T-cell (primary cell): ENCODE data around the gene AHNAK2. TPM values are rescaled to one million over a fixed set of nuclear protein-coding genes. Genes with fewer than 3 reads are reported as not detected.
"Not testable (repeated sequence)": the region's sequence is repeated elsewhere in the genome, so short reads cannot be mapped to it uniquely, and the experiment has no call there.

Experiments used
- ATAC-seq, 4 experiments: fragments of 200-7000 bp in 3 of 4; fragments of 150-1000 bp in 1 of 4; cut with Tn5 transposase; replicated peaks in 1 of 4; 1 replicate in 3 of 4; 2 replicates in 1 of 4; pipeline ENCODE4 v1.10.0; 2021; ENCODE audit warnings: moderate library complexity in 3 of 4, mild to moderate bottlenecking in 2 of 4, moderate number of reproducible peaks in 1 of 4
- CTCF ChIA-PET, 2 donors: fragments of 300-600 bp; sonication (Branson Sonifier 250); formaldehyde crosslinking; loops; one replicate each; lab custom pipeline; 2022; ENCODE audit warnings: antibody characterized with exemption in 2 of 2; lab: Charles Lee
- POLR2A ChIA-PET, 2 donors: fragments of 300-600 bp; sonication (Branson Sonifier 250); formaldehyde crosslinking; loops; one replicate each; lab custom pipeline; 2022; ENCODE audit warnings: antibody characterized with exemption in 2 of 2; lab: Charles Lee
- DNase-seq, 35 experiments: peaks; one replicate each; pipeline versions ENCODE4 v3.0.0 to v3.0.0-alpha.2; 2013 to 2023
- H3K27ac ChIP-seq: one replicate; pipeline ENCODE4 v1.5.1; 2013; ENCODE audit warnings: low read length
- H3K27me3 ChIP-seq, 2 experiments: replicated peaks in 1 of 2; 1 replicate in 1 of 2; 2 replicates in 1 of 2; pipeline versions ENCODE4 v1.6.1 to v1.7.0; 2013; ENCODE audit warnings: low read length in 1 of 2, mixed read lengths in 1 of 2; ENCODE audit not compliant: control insufficient read depth in 2 of 2, insufficient read depth in 2 of 2; ENCODE audit errors: extremely low read depth in 1 of 2
- H3K36me3 ChIP-seq, 2 donors: 1 replicate in 1 of 2; 2 replicates in 1 of 2; pipeline versions ENCODE4 v1.6.1 to v1.7.0; 2013; ENCODE audit warnings: low read length in 1 of 2; ENCODE audit not compliant: control insufficient read depth in 2 of 2, insufficient read depth in 1 of 2; ENCODE audit errors: extremely low read depth in 1 of 2
- H3K4me1 ChIP-seq, 2 experiments: 1 replicate in 1 of 2; 2 replicates in 1 of 2; pipeline versions ENCODE4 v1.6.1 to v1.7.0; 2013; ENCODE audit warnings: low read length in 2 of 2, mixed read lengths in 1 of 2; ENCODE audit not compliant: insufficient read depth in 2 of 2, control insufficient read depth in 1 of 2; ENCODE audit errors: extremely low read depth in 1 of 2
- H3K4me3 ChIP-seq, 2 donors: 1 replicate in 1 of 2; 2 replicates in 1 of 2; pipeline versions ENCODE4 v1.5.1 to v1.7.0; 2013; ENCODE audit warnings: mild to moderate bottlenecking in 2 of 2, low read length in 1 of 2, moderate library complexity in 1 of 2; ENCODE audit not compliant: control insufficient read depth in 1 of 2; ENCODE audit errors: extremely low read depth in 1 of 2
- H3K9me3 ChIP-seq: 2 replicates; pipeline ENCODE4 v1.7.0; 2013
- H3K27ac Mint-ChIP-seq, 2 donors: one replicate each; pipeline ENCODE4 v1.8.0; 2020 to 2021; ENCODE audit warnings: mild to moderate bottlenecking in 2 of 2, mixed read lengths in 2 of 2
- H3K27me3 Mint-ChIP-seq, 2 donors: one replicate each; pipeline ENCODE4 v1.8.0; 2021 to 2022; ENCODE audit warnings: mixed read lengths in 2 of 2
- H3K36me3 Mint-ChIP-seq: one replicate; pipeline ENCODE4 v1.8.0; 2021; ENCODE audit warnings: mixed read lengths
- H3K4me1 Mint-ChIP-seq, 3 donors: one replicate each; pipeline ENCODE4 v1.8.0; 2020 to 2022; ENCODE audit warnings: mixed read lengths in 3 of 3, mild to moderate bottlenecking in 1 of 3
- H3K4me3 Mint-ChIP-seq, 3 donors: one replicate each; pipeline ENCODE4 v1.8.0; 2020 to 2022; ENCODE audit warnings: mild to moderate bottlenecking in 3 of 3, mixed read lengths in 3 of 3, moderate library complexity in 3 of 3
- H3K9me3 Mint-ChIP-seq, 3 donors: one replicate each; pipeline ENCODE4 v1.8.0; 2020 to 2022; ENCODE audit warnings: mixed read lengths in 3 of 3
- WGBS: methylation state at CpG from one replicate; pipeline ENCODE4 v1.1.5; 2013; ENCODE audit warnings: missing lambda C conversion rate; ENCODE audit not compliant: insufficient coverage; 5-methylcytosine and 5-hydroxymethylcytosine counted together
- total RNA-seq, 35 experiments: library from RNA in 6 of 35; stranded (reverse) in 6 of 35; fragments of 120-200 nt in 1 of 35; gene quantifications; one replicate each; pipeline versions ENCODE4 v1.2.1 to v1.2.4 and lab custom pipeline; 2013 to 2026

The AHNAK2 gene
- total RNA-seq, 5 donors from 2014 or later (not counting 1 experiment from before 2014, with no cell fraction given) = 0.20 to 0.38 (median 0.22) TPM; not detected in 2

DNA sequence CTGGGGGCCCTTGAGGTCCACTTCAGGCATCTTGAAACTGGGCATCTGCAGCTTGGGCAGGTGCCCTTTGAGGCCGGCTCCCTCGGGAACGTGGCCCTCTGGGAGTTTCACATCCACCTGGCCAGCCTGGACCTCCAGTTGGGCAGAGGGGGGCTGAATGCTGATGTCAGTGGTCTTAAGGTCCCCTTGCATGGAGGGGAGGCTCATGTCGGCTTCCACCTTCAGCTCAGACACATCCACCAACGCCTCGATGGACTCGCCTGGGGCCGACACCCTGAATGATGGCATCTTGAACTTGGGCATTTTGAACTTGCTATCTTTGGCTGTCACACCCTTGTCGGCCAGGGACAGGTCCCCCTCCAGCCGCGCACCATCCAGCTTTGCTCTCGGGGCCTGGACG, 31.0 kb downstream of the AHNAK2 start:
- H3K4me1 Mint-ChIP-seq, H3K36me3 Mint-ChIP-seq, H3K27me3 ChIP-seq, H3K27ac ChIP-seq, H3K27ac Mint-ChIP-seq, H3K4me1 ChIP-seq, H3K4me3 Mint-ChIP-seq, H3K9me3 ChIP-seq, H3K4me3 ChIP-seq, CTCF ChIA-PET, H3K27me3 Mint-ChIP-seq, H3K36me3 ChIP-seq, H3K9me3 Mint-ChIP-seq, ATAC-seq, DNase-seq, POLR2A ChIA-PET: not testable (repeated sequence)
- 93% methylated on average over 9 of the region's 13 CpGs for whole genome bisulfite sequencing

DNA sequence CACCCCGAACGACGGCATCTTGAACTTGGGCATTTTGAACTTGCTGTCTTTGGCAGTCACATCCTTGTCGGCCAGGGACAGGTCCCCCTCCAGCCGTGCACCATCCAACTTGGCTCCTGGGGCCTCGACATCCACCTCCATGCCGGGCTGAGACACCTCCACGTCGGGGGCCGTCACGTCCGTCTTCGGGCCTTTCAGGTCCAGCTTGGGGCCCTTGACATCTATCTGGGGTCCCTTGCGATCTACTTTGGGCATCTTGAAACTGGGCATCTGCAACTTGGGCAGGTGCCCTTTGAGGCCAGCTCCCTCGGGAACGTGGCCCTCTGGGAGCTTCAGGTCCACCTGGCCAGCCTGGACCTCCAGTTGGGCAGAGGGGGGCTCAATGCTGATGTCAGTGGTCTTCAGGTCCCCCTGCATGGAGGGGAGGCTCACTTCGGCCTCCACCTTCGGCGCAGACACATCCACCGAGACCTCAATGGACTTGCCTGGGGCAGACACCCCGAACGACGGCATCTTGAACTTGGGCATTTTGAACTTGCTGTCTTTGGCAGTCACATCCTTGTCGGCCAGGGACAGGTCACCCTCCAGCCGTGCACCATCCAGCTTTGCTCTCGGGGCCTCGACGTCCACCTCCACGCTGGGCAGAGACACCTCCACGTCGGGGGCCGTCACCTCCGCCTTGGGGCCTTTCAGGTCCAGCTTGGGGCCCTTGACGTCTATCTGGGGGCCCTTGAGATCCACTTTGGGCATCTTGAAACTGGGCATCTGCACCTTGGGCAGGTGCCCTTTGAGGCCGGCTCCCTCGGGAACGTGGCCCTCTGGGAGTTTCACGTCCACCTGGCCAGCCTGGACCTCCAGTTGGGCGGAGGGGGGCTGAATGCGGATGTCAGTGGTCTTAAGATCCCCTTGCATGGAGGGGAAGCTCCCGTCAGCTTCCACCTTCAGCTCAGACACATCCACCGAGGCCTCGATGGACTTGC, 31.9 kb downstream of the AHNAK2 start:
- H3K36me3 Mint-ChIP-seq, H3K27me3 Mint-ChIP-seq, CTCF ChIA-PET, H3K9me3 Mint-ChIP-seq, DNase-seq, H3K4me3 Mint-ChIP-seq, H3K9me3 ChIP-seq, H3K4me1 ChIP-seq, POLR2A ChIA-PET, H3K4me3 ChIP-seq, H3K27ac ChIP-seq, ATAC-seq, H3K4me1 Mint-ChIP-seq, H3K27ac Mint-ChIP-seq, H3K36me3 ChIP-seq: not testable (repeated sequence)
- WGBS = 88% methylated on average over 18 of the region's 43 CpGs
- H3K27me3 ChIP-seq = peaks cover 0 to 14% of the 10 kb centered on the region in 2 experiments

DNA sequence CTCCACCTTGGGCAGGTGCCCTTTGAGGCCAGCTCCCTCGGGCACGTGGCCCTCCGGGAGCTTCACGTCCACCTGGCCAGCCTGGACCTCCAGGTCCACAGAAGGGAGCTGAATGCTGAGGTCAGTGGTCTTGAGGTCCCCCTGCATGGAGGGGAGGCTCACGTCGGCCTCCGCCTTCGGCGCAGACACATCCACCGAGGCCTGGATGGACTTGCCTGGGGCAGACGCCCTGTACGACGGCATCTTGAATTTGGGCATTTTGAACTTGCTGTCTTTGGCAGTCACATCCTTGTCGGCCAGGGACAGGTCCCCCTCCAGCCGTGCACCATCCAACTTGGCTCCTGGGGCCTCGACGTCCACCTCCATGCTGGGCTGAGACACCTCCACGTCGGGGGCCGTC, 32.9 kb downstream of the AHNAK2 start:
- ATAC-seq, H3K4me1 Mint-ChIP-seq, H3K36me3 ChIP-seq, H3K4me3 Mint-ChIP-seq, POLR2A ChIA-PET, H3K9me3 Mint-ChIP-seq, H3K4me1 ChIP-seq, DNase-seq, H3K27me3 Mint-ChIP-seq, H3K36me3 Mint-ChIP-seq, H3K9me3 ChIP-seq, H3K27ac Mint-ChIP-seq, CTCF ChIA-PET, H3K27ac ChIP-seq, H3K4me3 ChIP-seq: not testable (repeated sequence)
- 89% methylated on average over 18 of the region's 20 CpGs for WGBS
- H3K27me3 ChIP-seq = peaks cover 0 to 20% of the 10 kb centered on the region in 2 experiments

DNA sequence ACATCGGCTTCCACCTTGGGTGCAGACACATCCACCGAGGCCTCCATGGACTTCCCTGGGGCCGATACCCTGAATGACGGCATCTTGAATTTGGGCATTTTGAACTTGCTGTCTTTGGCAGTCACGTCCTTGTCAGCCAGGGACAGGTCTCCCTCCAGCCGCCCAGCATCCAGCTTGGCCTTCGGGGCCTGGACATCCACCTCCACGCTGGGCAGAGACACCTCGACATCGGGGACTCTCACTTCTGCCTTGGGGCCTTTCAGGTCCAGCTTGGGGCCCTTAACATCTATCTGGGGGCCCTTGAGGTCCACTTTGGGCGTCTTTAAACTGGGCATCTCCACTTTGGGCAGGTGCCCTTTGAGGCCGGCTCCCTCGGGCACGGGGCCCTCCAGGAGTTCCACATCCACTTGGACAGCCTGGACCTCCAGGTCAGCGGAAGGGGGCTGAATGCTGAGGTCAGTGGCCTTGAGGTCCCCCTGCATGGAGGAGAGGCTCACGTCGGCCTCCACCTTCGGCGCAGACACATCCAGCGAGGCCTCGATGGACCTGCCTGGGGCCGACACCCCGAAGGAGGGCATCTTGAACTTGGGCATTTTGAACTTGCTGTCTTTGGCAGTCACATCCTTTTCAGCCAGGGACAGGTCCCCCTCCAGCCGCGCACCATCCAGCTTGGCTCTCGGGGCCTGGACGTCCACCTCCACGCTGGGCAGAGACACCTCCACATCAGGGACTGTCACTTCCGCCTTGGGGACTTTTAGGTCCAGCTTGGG, 33.6 kb downstream of the AHNAK2 start:
- H3K4me1 Mint-ChIP-seq, H3K27ac ChIP-seq, H3K4me3 ChIP-seq, H3K9me3 ChIP-seq, H3K27me3 Mint-ChIP-seq, H3K27ac Mint-ChIP-seq, POLR2A ChIA-PET, H3K4me3 Mint-ChIP-seq, ATAC-seq, H3K36me3 Mint-ChIP-seq, H3K36me3 ChIP-seq, H3K9me3 Mint-ChIP-seq, CTCF ChIA-PET, H3K4me1 ChIP-seq: not testable (repeated sequence)
- DNase-seq = peak in 1 of 35 experiments; percentile 1
- 87% methylated on average over 19 of the region's 29 CpGs for WGBS
- peaks cover 0 to 25% of the 10 kb centered on the region in 2 experiments for H3K27me3 ChIP-seq

DNA sequence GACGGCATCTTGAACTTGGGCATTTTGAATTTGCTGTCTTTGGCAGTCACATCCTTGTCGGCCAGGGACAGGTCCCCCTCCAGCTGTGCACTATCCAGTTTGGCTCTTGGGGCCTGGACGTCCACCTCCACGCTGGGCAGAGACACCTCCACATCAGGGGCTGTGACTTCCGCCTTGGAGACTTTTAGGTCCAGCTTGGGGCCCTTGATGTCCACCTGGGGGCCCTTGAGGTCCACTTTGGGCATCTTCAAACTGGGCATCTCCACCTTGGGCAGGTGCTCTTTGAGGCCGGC, 34.2 kb downstream of the AHNAK2 start:
- CTCF ChIA-PET, POLR2A ChIA-PET, H3K4me3 ChIP-seq, H3K4me3 Mint-ChIP-seq, H3K36me3 ChIP-seq, H3K36me3 Mint-ChIP-seq, ATAC-seq, DNase-seq, H3K9me3 Mint-ChIP-seq, H3K27ac ChIP-seq, H3K4me1 Mint-ChIP-seq, H3K27me3 Mint-ChIP-seq, H3K4me1 ChIP-seq, H3K9me3 ChIP-seq, H3K27ac Mint-ChIP-seq: not testable (repeated sequence)
- peaks cover 0 to 29% of the 10 kb centered on the region in 2 experiments for H3K27me3 ChIP-seq
- 71% methylated on average over 5 of the region's 6 CpGs for WGBS

DNA sequence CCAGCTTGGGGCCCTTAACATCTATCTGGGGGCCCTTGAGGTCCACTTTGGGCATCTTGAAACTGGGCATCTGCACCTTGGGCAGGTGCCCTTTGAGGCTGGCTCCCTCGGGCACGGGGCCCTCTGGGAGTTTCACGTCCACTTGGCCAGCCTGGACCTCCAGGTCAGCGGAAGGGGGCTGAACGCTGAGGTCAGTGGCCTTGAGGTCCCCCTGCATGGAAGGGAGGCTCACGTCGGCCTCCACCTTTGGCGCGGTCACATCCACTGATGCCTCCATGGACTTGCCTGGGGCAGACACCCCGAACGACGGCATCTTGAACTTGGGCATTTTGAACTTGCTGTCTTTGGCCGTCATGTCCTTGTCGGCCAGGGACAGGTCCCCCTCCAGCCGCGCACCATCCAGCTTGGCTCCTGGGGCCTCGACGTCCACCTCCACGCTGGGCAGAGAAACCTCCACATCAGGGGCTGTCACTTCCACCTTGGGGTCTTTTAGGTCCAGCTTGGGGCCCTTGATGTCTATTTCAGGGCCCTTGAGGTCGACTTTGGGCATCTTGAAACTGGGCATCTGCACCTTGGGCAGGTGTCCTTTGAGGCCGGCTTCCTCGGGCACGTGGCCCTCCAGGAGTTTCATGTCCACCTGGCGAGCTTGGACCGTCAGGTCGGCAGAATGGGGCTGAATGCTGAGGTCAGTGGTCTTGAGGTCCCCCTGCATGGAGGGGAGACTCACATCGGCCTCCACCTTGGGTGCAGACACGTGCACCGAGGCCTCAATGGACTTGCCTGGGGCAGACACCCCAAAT, 34.8 kb downstream of the AHNAK2 start:
- H3K9me3 Mint-ChIP-seq, H3K27ac ChIP-seq, DNase-seq, H3K36me3 ChIP-seq, H3K9me3 ChIP-seq, H3K4me1 ChIP-seq, H3K4me3 Mint-ChIP-seq, H3K36me3 Mint-ChIP-seq, POLR2A ChIA-PET, H3K27me3 Mint-ChIP-seq, H3K4me3 ChIP-seq, CTCF ChIA-PET, H3K4me1 Mint-ChIP-seq, ATAC-seq, H3K27ac Mint-ChIP-seq: not testable (repeated sequence)
- H3K27me3 ChIP-seq = peaks cover 0 to 29% of the 10 kb centered on the region in 2 experiments
- WGBS = 88% methylated on average over 21 of the region's 29 CpGs
